WTC11 (cell line): ENCODE results near the gene TTC36. TPM values are rescaled to one million over a fixed set of nuclear protein-coding genes. Genes with fewer than 3 reads are reported as not detected.

ENCODE experiments used
- ATAC-seq: fragments of 200-7000 bp; cut with Tn5 transposase; 2 replicates; pipeline ENCODE4 v1.10.0; 2021; ENCODE audit warnings: mild to moderate bottlenecking, moderate library complexity
- CTCF ChIA-PET: fragments of 300-600 bp; sonication (Branson Sonifier 250); formaldehyde crosslinking; loops from one replicate; lab custom pipeline; 2021; ENCODE audit warnings: antibody characterized with exemption; lab: Charles Lee
- POLR2A ChIA-PET: fragments of 350-600 bp; sonication (Branson Sonifier 250); formaldehyde crosslinking; loops from one replicate; lab custom pipeline; 2021; ENCODE audit warnings: antibody characterized with exemption; lab: Charles Lee
- DNase-seq: peaks from one replicate; pipeline ENCODE4 v3.0.0; 2021; ENCODE audit warnings: low spot score
- H3K27ac Mint-ChIP-seq: 2 replicates; pipeline ENCODE4 v1.8.0; 2021; ENCODE audit warnings: mixed read lengths
- H3K27me3 Mint-ChIP-seq: 2 replicates; pipeline ENCODE4 v1.8.0; 2021; ENCODE audit warnings: low read depth, mild to moderate bottlenecking, moderate library complexity, mixed read lengths
- H3K36me3 Mint-ChIP-seq: 2 replicates; pipeline ENCODE4 v1.8.0; 2021; ENCODE audit warnings: mixed read lengths
- H3K4me1 Mint-ChIP-seq: 2 replicates; pipeline ENCODE4 v1.8.0; 2022; ENCODE audit warnings: mixed read lengths
- H3K4me3 Mint-ChIP-seq: 2 replicates; pipeline ENCODE4 v1.8.0; 2021; ENCODE audit warnings: mild to moderate bottlenecking, moderate library complexity, mixed read lengths
- H3K9me3 Mint-ChIP-seq: 2 replicates; pipeline ENCODE4 v1.8.0; 2021; ENCODE audit warnings: mixed read lengths
- ATF6 ChIP-seq: sonication (generic); formaldehyde crosslinking; IDR thresholded peaks from 2 replicates; pipeline ENCODE4 v1.8.1; 2023; ENCODE audit warnings: mild to moderate bottlenecking, missing genetic modification reagents
- CDX4 ChIP-seq: fragments of 250-450 bp; sonication (Bioruptor Pico); IDR thresholded peaks from 2 replicates; pipeline ENCODE4 v1.9.0; 2021; ENCODE audit warnings: moderate library complexity, mild to moderate bottlenecking, inconsistent platforms, borderline replicate concordance
- E2F1 ChIP-seq: sonication (generic); formaldehyde crosslinking; IDR thresholded peaks from 2 replicates; pipeline ENCODE4 v1.8.0; 2022; ENCODE audit warnings: mild to moderate bottlenecking, missing genetic modification reagents
- ELF4 ChIP-seq: sonication (generic); formaldehyde crosslinking; IDR thresholded peaks from 2 replicates; pipeline ENCODE4 v1.8.1; 2022; ENCODE audit warnings: low read depth, mild to moderate bottlenecking, moderate library complexity, missing genetic modification reagents
- FOXJ3 ChIP-seq: sonication (generic); formaldehyde crosslinking; IDR thresholded peaks from 2 replicates; pipeline ENCODE4 v1.9.0; 2021; ENCODE audit warnings: missing genetic modification reagents, mild to moderate bottlenecking, borderline replicate concordance
- FOXK1 ChIP-seq: sonication (generic); formaldehyde crosslinking; IDR thresholded peaks from 2 replicates; pipeline ENCODE4 v1.8.0; 2022; ENCODE audit warnings: mild to moderate bottlenecking, moderate library complexity, missing genetic modification reagents
- FOXP1 ChIP-seq: sonication (generic); formaldehyde crosslinking; IDR thresholded peaks from 2 replicates; pipeline ENCODE4 v1.8.0; 2022; ENCODE audit warnings: missing genetic modification reagents, mild to moderate bottlenecking, moderate library complexity, borderline replicate concordance
- GTF2I ChIP-seq: fragments of 250-450 bp; sonication (Bioruptor Pico); conservative IDR thresholded peaks from 2 replicates; pipeline ENCODE4 v1.4.0; 2021; ENCODE audit warnings: mild to moderate bottlenecking
- HMGXB4 ChIP-seq: sonication (generic); formaldehyde crosslinking; IDR thresholded peaks from 2 replicates; pipeline ENCODE4 v1.8.1; 2023; ENCODE audit warnings: mild to moderate bottlenecking, moderate library complexity, missing genetic modification reagents
- MAX ChIP-seq: sonication (generic); formaldehyde crosslinking; IDR thresholded peaks from 2 replicates; pipeline ENCODE4 v1.8.0; 2022; ENCODE audit warnings: mild to moderate bottlenecking, missing genetic modification reagents
- MYBL2 ChIP-seq: sonication (generic); formaldehyde crosslinking; IDR thresholded peaks from 2 replicates; pipeline ENCODE4 v1.8.1; 2023; ENCODE audit warnings: mild to moderate bottlenecking, moderate library complexity, missing genetic modification reagents
- NR2C2 ChIP-seq: sonication (generic); formaldehyde crosslinking; IDR thresholded peaks from 2 replicates; pipeline ENCODE4 v1.8.0; 2022; ENCODE audit warnings: mild to moderate bottlenecking, missing genetic modification reagents
- OVOL2 ChIP-seq: fragments of 250-450 bp; sonication (Bioruptor Pico); IDR thresholded peaks from 2 replicates; pipeline ENCODE4 v1.9.0; 2021; ENCODE audit warnings: mild to moderate bottlenecking, borderline replicate concordance
- PRRX2 ChIP-seq: fragments of 250-450 bp; sonication (Bioruptor Pico); IDR thresholded peaks from 2 replicates; pipeline ENCODE4 v1.8.0; 2021; ENCODE audit warnings: mild to moderate bottlenecking
- RELA ChIP-seq: sonication (generic); formaldehyde crosslinking; IDR thresholded peaks from 2 replicates; pipeline ENCODE4 v1.8.1; 2022; ENCODE audit warnings: missing genetic modification reagents, mild to moderate bottlenecking, borderline replicate concordance
- SOX15 ChIP-seq: fragments of 250-450 bp; sonication (Bioruptor Pico); IDR thresholded peaks from 2 replicates; pipeline ENCODE4 v1.9.0; 2021; ENCODE audit warnings: mild to moderate bottlenecking
- USF1 ChIP-seq: sonication (generic); formaldehyde crosslinking; IDR thresholded peaks from 2 replicates; pipeline ENCODE4 v1.8.0; 2022; ENCODE audit warnings: mild to moderate bottlenecking, missing genetic modification reagents
- USF2 ChIP-seq: sonication (generic); formaldehyde crosslinking; IDR thresholded peaks from 2 replicates; pipeline ENCODE4 v1.8.1; 2023; ENCODE audit warnings: mild to moderate bottlenecking, missing genetic modification reagents, moderate library complexity
- ZNF281 ChIP-seq: sonication (generic); formaldehyde crosslinking; IDR thresholded peaks from 2 replicates; pipeline ENCODE4 v1.8.0; 2023; ENCODE audit warnings: mild to moderate bottlenecking, missing genetic modification reagents
- ZNF396 ChIP-seq: fragments of 250-450 bp; sonication (Bioruptor Pico); IDR thresholded peaks from 2 replicates; pipeline ENCODE4 v1.8.0; 2021; ENCODE audit warnings: mild to moderate bottlenecking, moderate library complexity, borderline replicate concordance
- total RNA-seq: library from RNA; stranded (reverse); gene quantifications from 3 replicates; pipeline ENCODE4 v1.2.3, GENCODE V29; 2021

TTC36 gene
- total RNA-seq, 1 experiment from 2014 or later = 0.70 TPM

GRCh38 chr11:118565051-118565450, 37.8 kb downstream of the TTC36 start:
- Mint-ChIP-seq H3K27me3 (no peaks in the 10 kb centered on the region), H3K4me1 (peaks cover 2% of the 10 kb centered on the region), H3K36me3 (no peaks in the 10 kb centered on the region), H3K27ac (no peak overlapping the region; the same call in 1 of the 2 replicates), H3K4me3 (peak overlapping the region; percentile 59), H3K9me3 (no peaks in the 10 kb centered on the region)
- ChIA-PET CTCF (no interaction called here), POLR2A (no interaction called here)
- ATAC-seq = no peak
- DNase-seq = no peak
- TF ChIP-seq ELF4 (CRISPR knock-in tag) = no peak
- no peak for TF ChIP-seq HMGXB4 (CRISPR knock-in tag)
- no peak for TF ChIP-seq ZNF396 (CRISPR knock-in tag)
- no peak for TF ChIP-seq MAX (CRISPR knock-in tag)
- no peak for TF ChIP-seq E2F1 (CRISPR knock-in tag)
- TF ChIP-seq USF1 (CRISPR knock-in tag) = no peak
- TF ChIP-seq MYBL2 (CRISPR knock-in tag) = no peak
- TF ChIP-seq FOXK1 (CRISPR knock-in tag) = no peak
- TF ChIP-seq ZNF281 (CRISPR knock-in tag) = no peak
- no peak for TF ChIP-seq OVOL2
- TF ChIP-seq USF2 = no peak
- TF ChIP-seq CDX4 (CRISPR knock-in tag) = no peak
- no peak for TF ChIP-seq PRRX2 (CRISPR knock-in tag)
- TF ChIP-seq RELA = no peak
- TF ChIP-seq FOXJ3 (CRISPR knock-in tag) = no peak
- TF ChIP-seq GTF2I (CRISPR knock-in tag) = no peak
- no peak for TF ChIP-seq ATF6
- no peak for TF ChIP-seq NR2C2 (CRISPR knock-in tag)
- TF ChIP-seq FOXP1 = no peak
- no peak for TF ChIP-seq SOX15
